Neuron (in vitro differentiated cells): ENCODE measurements around the gene CTNNA3.

Experiments used
- H2AFZ ChIP-seq: one replicate; pipeline ENCODE4 v1.6.1; 2013; ENCODE audit warnings: low read depth, mild to moderate bottlenecking, inconsistent platforms, low read length, moderate library complexity
- H3K27me3 ChIP-seq: one replicate; pipeline ENCODE4 v1.6.1; 2013; ENCODE audit warnings: low read length; ENCODE audit not compliant: insufficient read depth
- H3K36me3 ChIP-seq: one replicate; pipeline ENCODE4 v1.6.1; 2013; ENCODE audit warnings: low read length; ENCODE audit not compliant: insufficient read depth
- H3K4me1 ChIP-seq: one replicate; pipeline ENCODE4 v1.6.1; 2013; ENCODE audit warnings: low read length; ENCODE audit not compliant: insufficient read depth
- H3K4me3 ChIP-seq: 2 replicates; pipeline ENCODE4 v1.5.1; 2013; ENCODE audit warnings: mild to moderate bottlenecking, low read length, moderate library complexity
- H3K9me3 ChIP-seq: one replicate; pipeline ENCODE4 v1.6.1; 2013; ENCODE audit warnings: low read length

The CTNNA3 gene

DNA sequence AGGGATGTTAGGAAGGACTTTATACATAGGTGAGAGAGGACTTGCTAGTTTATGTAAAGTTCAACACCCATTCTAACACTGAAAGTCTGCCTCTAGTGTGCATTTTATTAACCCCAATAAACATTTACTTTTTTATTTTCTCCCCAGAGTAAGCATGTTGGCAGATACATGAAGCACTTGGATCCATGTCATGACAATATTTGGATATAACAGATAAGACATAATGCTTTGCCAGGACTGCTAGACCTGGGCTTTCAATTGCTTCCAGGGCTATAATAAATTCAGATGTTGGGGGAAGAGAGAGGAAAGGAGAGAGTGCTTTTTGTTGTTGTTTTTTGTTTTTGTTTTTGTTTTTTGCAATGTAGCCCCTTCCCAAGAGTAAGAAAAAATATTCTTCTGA lies 1039.5 kb downstream of the CTNNA3 start:
- Histone ChIP-seq H3K4me1 (no peaks in the 10 kb centered on the region), H3K27me3 (no peaks in the 10 kb centered on the region), H3K4me3 (no peak overlapping the region), H2AFZ (no peak overlapping the region), H3K9me3 (no peaks in the 10 kb centered on the region), H3K36me3 (no peaks in the 10 kb centered on the region)

DNA sequence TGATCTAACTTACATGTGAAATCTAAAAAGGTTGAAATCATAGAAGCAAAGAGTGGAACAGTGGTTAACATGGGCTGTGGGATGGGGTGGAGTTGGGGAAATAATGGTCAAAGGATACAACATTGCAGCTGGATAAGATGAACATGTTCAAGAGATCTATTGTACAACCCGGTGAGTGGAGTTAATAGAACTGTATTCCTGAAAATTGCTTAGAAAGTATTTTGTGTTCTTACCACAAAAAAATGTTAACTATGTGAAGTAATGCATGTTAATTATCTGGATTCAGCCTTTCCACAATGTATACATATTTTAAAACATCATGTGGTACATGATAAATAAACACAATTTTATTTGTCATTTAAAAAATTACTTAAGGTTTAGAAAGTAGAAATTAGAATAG lies 1041.1 kb downstream of the CTNNA3 start:
- Histone ChIP-seq H2AFZ (no peak overlapping the region), H3K27me3 (no peaks in the 10 kb centered on the region), H3K4me1 (no peaks in the 10 kb centered on the region), H3K4me3 (no peak overlapping the region), H3K9me3 (no peaks in the 10 kb centered on the region), H3K36me3 (no peaks in the 10 kb centered on the region)

DNA sequence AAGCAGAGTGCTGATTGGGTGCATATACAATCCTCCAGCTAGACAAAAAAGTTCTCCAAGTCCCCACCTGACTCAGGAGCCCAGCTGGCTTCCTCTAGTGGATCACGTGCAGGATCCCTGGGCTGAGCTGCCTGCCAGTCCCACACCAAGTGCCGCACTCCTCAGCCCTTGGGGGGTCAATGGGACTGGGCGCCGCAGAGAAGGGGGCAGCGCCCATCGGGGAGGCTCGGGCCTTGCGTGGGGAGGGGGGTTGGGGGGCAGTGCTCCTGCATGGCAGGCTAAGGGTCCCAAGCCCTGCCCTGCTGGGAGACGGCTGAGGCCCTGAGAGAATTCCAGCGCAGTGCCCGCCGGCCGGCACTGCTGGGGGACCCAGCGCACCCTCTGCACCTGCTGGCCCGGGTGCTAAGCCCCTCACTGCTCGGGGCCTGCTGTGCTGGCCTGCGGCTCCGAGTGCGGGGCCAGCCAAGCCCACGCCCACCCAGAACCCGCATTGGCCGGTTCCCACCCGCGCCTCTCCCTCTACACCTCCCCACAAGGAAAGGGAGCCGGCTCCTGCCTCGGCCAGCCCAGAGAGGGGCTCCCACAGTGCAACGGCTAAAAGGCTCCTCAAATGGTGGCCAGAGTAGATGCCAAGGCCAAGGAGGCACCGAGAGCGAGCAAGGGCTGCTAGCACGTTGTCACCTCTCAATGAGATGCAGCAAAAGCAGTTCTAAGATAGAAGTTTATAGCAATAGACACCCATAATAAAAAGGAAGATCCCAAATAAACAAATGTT lies 1044.5 kb downstream of the CTNNA3 start:
- Histone ChIP-seq H2AFZ (no peak overlapping the region), H3K27me3 (no peaks in the 10 kb centered on the region), H3K4me3 (no peak overlapping the region), H3K4me1 (no peaks in the 10 kb centered on the region), H3K36me3 (no peaks in the 10 kb centered on the region), H3K9me3 (no peaks in the 10 kb centered on the region)

DNA sequence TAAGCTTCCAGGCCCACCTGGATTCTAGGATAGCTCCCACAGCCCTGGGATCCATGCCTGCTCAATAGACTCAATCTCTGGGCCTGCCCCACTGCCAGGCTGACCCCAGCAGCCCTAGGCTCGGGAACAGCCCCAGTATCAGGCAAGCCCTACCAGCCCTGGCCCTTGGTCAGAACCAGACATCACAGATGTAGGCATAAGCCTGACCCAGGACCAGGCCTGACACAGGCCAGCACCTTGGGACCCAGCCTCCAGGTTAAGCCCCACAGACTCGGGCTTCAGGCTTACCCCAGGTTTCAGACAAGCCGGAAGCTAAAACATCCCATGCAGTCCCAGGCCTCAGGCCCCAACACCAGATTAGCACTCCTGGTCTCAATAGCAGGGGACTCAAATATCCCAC lies 1046.4 kb downstream of the CTNNA3 start:
- H3K4me1 ChIP-seq: no peaks in the 10 kb centered on the region
- no peak overlapping the region for H2AFZ ChIP-seq
- no peaks in the 10 kb centered on the region for H3K36me3 ChIP-seq
- no peaks in the 10 kb centered on the region for H3K27me3 ChIP-seq
- no peaks in the 10 kb centered on the region for H3K9me3 ChIP-seq
- no peak overlapping the region for H3K4me3 ChIP-seq

DNA sequence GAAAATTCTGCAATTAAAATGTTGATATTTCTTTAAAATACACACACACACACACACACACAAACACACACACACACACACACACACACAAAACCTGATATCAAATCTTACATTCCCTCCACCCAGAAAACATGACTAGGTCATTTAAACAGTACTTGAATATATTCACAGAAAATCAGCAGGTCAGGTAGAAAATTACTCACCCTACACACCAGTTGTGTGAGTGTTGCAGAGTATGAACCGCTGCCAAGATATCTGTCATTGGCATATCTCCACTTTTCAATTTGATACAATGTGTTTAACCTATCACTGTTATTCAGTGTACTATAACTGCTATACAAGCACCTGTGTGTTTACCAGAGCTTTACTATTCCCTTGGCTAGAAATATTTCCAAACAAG lies 1053.8 kb downstream of the CTNNA3 start:
- Histone ChIP-seq H2AFZ (no peak overlapping the region), H3K9me3 (no peaks in the 10 kb centered on the region), H3K27me3 (no peaks in the 10 kb centered on the region), H3K4me3 (no peak overlapping the region), H3K4me1 (no peaks in the 10 kb centered on the region), H3K36me3 (no peaks in the 10 kb centered on the region)

DNA sequence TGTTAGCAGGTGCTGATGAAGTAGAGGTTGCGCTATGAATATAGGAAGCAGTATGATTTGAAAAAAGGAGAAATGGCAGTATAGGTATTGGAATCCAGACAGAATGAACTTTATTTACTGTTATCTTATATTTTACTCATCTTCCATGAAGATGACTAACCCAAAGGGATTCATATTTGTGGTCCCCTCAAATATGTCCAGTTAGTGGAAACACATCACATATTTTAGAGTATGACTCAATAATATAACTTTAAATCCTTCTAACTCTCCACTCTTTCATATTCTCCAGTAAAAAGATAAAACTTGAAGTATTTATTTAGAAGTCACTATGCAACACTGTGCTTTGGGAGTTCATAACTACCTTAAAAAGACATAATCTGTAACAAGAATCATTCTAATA lies 1056.6 kb downstream of the CTNNA3 start:
- Histone ChIP-seq H3K36me3 (no peaks in the 10 kb centered on the region), H3K9me3 (no peaks in the 10 kb centered on the region), H3K4me3 (no peak overlapping the region), H2AFZ (no peak overlapping the region), H3K27me3 (no peaks in the 10 kb centered on the region), H3K4me1 (no peaks in the 10 kb centered on the region)

DNA sequence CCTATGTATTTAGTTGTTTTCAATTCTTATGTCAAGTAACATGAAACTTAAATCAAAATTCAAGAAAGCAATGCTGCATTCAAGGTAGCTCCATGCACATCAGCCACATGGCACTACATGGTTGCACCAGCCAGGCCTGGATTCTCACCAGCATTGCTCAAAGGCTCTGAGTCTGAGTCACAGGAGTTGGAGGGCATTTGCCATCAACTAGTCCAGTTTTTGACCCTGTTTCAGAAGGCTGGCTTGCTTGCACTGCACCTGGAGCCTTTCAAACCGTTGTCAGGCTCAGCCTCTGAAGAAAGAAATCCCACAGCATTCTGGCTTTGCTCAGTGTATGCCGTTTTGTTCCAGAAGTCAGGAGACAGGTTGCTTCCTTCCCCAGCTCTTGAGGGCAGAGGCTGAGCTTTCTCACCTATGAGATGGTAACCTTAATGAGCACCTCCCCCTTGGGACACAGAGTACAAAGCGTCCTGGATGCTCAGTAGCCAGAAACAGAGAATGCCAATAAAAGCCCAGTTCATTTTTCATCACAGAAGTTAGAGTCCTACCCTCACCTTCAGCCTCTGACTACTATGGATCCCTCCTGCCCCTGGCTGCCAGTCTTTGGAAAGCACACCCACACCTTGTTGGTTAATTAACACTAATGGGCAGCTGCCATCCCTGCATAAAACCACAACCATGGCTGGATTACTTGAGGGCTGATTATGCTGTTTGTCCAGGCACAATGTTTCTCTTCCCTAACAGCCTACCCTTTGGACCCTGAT lies 1058.5 kb downstream of the CTNNA3 start:
- H3K27me3 ChIP-seq: no peaks in the 10 kb centered on the region

DNA sequence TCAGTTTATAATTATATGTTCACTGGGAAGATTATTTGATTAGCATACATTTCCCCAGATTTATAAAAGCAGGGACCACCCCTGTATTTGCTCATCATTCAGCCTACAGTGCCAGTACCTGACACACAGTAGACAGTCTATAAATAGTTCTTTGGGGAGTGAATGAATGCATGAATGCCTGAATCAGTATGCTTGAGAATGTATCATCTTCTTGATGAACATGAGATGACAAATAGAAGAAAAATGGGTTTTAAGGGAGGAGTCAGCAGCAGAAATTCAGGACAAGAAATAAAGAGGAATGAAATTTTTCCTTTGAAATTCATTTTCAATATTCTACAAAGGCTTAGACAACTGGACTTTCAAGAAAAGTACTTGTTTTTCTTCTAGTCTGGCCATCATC lies 1066.0 kb downstream of the CTNNA3 start:
- H3K36me3 ChIP-seq: no peaks in the 10 kb centered on the region
- H2AFZ ChIP-seq: no peak overlapping the region
- H3K4me1 ChIP-seq: no peaks in the 10 kb centered on the region
- H3K27me3 ChIP-seq: no peaks in the 10 kb centered on the region
- no peaks in the 10 kb centered on the region for H3K9me3 ChIP-seq
- H3K4me3 ChIP-seq: no peak overlapping the region

More for the DNA sequence above, 1058.5 kb downstream of the CTNNA3 start:
- no peaks in the 10 kb centered on the region for H3K4me1 ChIP-seq
- H2AFZ ChIP-seq: no peak overlapping the region
- H3K9me3 ChIP-seq: no peaks in the 10 kb centered on the region
- no peaks in the 10 kb centered on the region for H3K36me3 ChIP-seq
- no peak overlapping the region for H3K4me3 ChIP-seq

DNA sequence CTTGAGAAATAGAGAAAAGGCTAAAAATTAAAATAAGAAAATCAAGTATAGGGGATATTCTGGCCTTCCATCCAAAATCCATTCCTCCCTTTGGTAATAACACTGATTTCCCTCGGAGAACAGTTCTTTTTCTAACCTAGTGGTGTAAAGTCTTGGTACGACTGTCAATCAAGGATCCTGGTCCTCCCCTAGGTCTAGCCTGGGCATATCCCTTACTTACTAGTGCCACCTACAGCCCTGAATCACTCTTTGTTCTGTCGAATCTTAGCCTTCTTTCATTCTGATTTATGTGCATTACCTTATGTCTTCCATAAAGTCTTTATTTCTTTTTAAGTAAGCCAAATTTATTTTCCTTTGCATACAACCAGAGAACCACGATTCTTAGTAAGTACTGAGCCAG lies 1068.8 kb downstream of the CTNNA3 start:
- no peaks in the 10 kb centered on the region for H3K36me3 ChIP-seq
- no peak overlapping the region for H3K4me3 ChIP-seq
- H2AFZ ChIP-seq: no peak overlapping the region
- H3K4me1 ChIP-seq: no peaks in the 10 kb centered on the region
- no peaks in the 10 kb centered on the region for H3K27me3 ChIP-seq
- no peaks in the 10 kb centered on the region for H3K9me3 ChIP-seq

DNA sequence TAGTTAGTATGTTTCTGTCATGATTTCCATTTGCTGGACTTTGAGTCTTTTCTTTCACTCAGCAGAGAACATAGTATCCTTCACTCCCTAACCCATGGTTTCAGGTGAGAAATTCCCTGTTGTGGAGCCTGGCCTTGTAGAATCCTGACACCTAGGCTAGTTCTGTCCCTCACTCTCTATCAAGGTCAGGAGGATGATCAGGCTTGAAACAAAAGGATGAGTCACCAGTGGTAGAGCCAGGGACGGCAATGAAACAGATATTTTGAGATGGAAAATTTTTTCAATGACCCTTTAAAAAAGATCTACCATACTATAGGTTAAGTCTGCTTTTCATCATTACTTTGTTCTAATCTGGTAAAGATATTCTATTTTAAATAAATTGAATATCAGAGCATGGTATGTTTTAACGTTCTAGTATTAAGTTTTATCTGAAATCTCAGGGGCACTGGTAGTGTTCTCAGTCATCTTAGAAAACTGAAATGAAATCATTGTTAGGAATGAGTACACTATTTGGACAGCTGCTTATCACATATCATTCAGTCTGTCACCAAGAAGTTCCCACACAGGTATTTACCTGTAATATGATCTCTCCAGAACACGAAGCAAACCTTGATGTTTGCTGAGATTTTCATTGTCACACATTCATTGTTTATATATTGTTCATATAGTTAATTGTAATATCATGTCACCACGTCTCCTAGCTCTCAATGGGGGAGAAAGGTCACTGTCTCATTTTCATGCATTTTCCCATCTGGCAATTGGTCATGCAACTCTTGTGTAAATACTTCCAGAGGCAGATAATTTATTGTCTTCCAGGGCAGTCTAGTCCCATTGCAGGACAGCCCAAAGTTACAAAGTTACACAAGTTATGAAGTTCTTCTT lies 1070.0 kb downstream of the CTNNA3 start:
- H2AFZ ChIP-seq: no peak overlapping the region
- H3K4me1 ChIP-seq: no peaks in the 10 kb centered on the region
- no peak overlapping the region for H3K4me3 ChIP-seq
- no peaks in the 10 kb centered on the region for H3K27me3 ChIP-seq
- no peaks in the 10 kb centered on the region for H3K36me3 ChIP-seq
- no peaks in the 10 kb centered on the region for H3K9me3 ChIP-seq

DNA sequence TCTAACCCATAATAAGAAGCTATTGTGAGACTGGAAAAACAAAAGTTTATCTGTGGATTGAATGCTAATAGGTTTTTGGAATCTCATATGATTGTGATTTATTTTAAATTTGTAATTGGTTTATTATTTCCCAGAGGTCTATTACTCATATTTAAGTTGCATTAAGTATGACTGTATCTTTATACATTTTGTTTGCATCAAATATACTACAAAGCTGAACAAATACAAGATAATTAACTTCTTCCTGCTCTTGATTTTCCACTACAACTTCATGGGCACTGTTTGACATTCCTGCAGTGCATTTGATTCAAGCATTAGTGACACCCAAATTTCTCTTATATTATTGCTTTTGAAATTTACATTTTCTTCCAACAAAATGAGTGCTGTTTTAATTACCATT lies 1073.9 kb downstream of the CTNNA3 start:
- no peak overlapping the region for H2AFZ ChIP-seq
- H3K9me3 ChIP-seq: no peaks in the 10 kb centered on the region
- no peaks in the 10 kb centered on the region for H3K27me3 ChIP-seq
- H3K4me1 ChIP-seq: no peaks in the 10 kb centered on the region
- H3K4me3 ChIP-seq: no peak overlapping the region
- H3K36me3 ChIP-seq: no peaks in the 10 kb centered on the region

DNA sequence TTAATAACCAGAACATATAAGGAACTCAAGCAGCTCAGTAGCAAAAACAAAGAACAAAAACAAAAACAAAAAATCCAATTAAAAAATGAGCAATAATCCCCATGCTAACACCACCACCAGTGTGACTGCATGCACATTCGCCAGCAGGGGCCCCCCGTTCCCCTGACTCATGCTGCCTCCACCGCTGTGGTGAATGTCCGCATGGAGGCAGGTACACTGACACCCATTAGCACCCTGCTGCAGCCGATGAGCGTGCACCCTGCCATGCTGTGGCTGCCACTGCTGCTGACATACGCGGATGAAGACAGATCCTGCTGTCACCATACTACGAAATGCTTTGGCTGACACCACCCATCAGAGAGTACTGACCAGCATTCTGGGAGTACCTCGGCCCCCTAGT lies 1091.8 kb downstream of the CTNNA3 start:
- H3K9me3 ChIP-seq: no peaks in the 10 kb centered on the region
- H3K4me3 ChIP-seq: no peak overlapping the region
- H3K27me3 ChIP-seq: no peaks in the 10 kb centered on the region
- H3K4me1 ChIP-seq: no peaks in the 10 kb centered on the region
- no peak overlapping the region for H2AFZ ChIP-seq
- H3K36me3 ChIP-seq: no peaks in the 10 kb centered on the region

DNA sequence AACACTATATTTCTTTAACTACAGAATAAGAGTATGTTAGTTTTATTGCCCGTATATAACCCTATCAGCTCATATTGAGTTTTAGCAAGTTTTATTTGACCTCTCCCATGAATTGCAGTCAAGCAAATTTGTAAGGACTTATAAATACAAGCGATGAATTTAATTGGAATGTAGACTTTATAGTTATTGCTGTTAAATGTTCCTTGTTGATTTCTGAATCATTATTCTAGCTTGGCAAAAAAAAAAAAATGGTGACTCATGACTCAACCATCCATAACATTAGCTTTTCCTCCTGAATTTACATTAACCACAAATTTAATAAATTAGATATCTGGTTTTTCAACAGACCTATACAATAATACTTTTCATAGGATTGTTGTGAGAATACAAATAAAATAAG lies 1104.1 kb downstream of the CTNNA3 start:
- H3K9me3 ChIP-seq: no peaks in the 10 kb centered on the region
- H3K4me3 ChIP-seq: no peak overlapping the region
- no peak overlapping the region for H2AFZ ChIP-seq
- H3K4me1 ChIP-seq: no peaks in the 10 kb centered on the region
- H3K27me3 ChIP-seq: no peaks in the 10 kb centered on the region
- H3K36me3 ChIP-seq: no peaks in the 10 kb centered on the region
